ENCODE results near the gene UCK1. TPM values are rescaled to one million over a fixed set of nuclear protein-coding genes. Genes with fewer than 3 reads are reported as not detected.

The UCK1 gene
- total RNA-seq, 2 donors from 2014 or later, result 23.3 to 23.7 TPM

Other genes with a start within 250 kb of the UCK1 start
- 100 to 1,000 TPM in 1 of 2 donors, 10 to 100 TPM in 1; 82.7 to 108 TPM for gene PLPP7, start 241.5 kb downstream of the UCK1 start, total RNA-seq
- gene PRRC2B, start 137.2 kb downstream of the UCK1 start, total RNA-seq, result 100 to 1,000 TPM; 136 to 155 TPM
- 10 to 100 TPM; 19.1 to 20.7 TPM for gene POMT1, start 28.3 kb downstream of the UCK1 start, total RNA-seq
- gene PRRT1B, start 14.3 kb upstream of the UCK1 start, total RNA-seq, result not detected
- 100 to 1,000 TPM; 108 to 109 TPM for gene RAPGEF1, start 208.8 kb upstream of the UCK1 start, total RNA-seq